HEK293T (cell line): ENCODE data around the gene SHLD1.

Experiments
- ARNT ChIP-seq: fragments of 450-650 bp; IDR thresholded peaks from 2 replicates; pipeline ENCODE4 v1.6.1; 2017; ENCODE audit warnings: mild to moderate bottlenecking
- CTBP1 ChIP-seq: fragments of 450-650 bp; IDR thresholded peaks from 2 replicates; pipeline ENCODE4 v1.6.1; 2016; ENCODE audit warnings: borderline replicate concordance
- FOXK2 ChIP-seq: fragments of 450-650 bp; IDR thresholded peaks from 2 replicates; pipeline ENCODE4 v1.6.1; 2016; ENCODE audit warnings: mild to moderate bottlenecking
- HDGF ChIP-seq: fragments of 450-650 bp; IDR thresholded peaks from 2 replicates; pipeline ENCODE4 v1.6.1; 2017; ENCODE audit warnings: antibody characterized with exemption, borderline replicate concordance
- SUZ12 ChIP-seq: fragments of 450-650 bp; IDR thresholded peaks from 2 replicates; pipeline ENCODE4 v1.6.1; 2016; ENCODE audit warnings: mild to moderate bottlenecking

- no peak for TF ChIP-seq HDGF
- no peak for TF ChIP-seq ARNT
- TF ChIP-seq CTBP1 = no peak
- TF ChIP-seq SUZ12 = no peak
- no peak for TF ChIP-seq FOXK2
Observed at GRCh38 chr20:5841522-5841921, 91.3 kb downstream of the SHLD1 start.
